Ectodermal cell (in vitro differentiated cells): ENCODE measurements around the gene PKMYT1.

Source experiments
- H3K27ac ChIP-seq: 2 replicates; pipeline ENCODE4 v1.7.0; 2013; ENCODE audit warnings: mild to moderate bottlenecking, low read depth, low read length; ENCODE audit not compliant: insufficient read depth, poor library complexity, severe bottlenecking
- H3K27me3 ChIP-seq: 2 replicates; pipeline ENCODE4 v1.7.0; 2013; ENCODE audit warnings: mild to moderate bottlenecking, low read length; ENCODE audit not compliant: insufficient read depth, control insufficient read depth, poor library complexity, severe bottlenecking
- H3K36me3 ChIP-seq: one replicate; pipeline ENCODE4 v1.7.0; 2013; ENCODE audit warnings: low read length; ENCODE audit not compliant: control insufficient read depth, insufficient read depth
- H3K4me1 ChIP-seq: one replicate; pipeline ENCODE4 v1.7.0; 2013; ENCODE audit warnings: low read length; ENCODE audit not compliant: control insufficient read depth, insufficient read depth
- H3K4me3 ChIP-seq: 2 replicates; pipeline ENCODE4 v1.7.0; 2013; ENCODE audit warnings: low read depth, low read length, control low read depth; ENCODE audit not compliant: insufficient read depth
- H3K9me3 ChIP-seq: 2 replicates; pipeline ENCODE4 v1.7.0; 2013; ENCODE audit warnings: mild to moderate bottlenecking, low read length, moderate library complexity; ENCODE audit not compliant: control insufficient read depth
- WGBS, 2 experiments: methylation state at CpG; one replicate each; pipeline ENCODE4 v1.1.7; 2013; ENCODE audit warnings: missing lambda C conversion rate in 2 of 2; 5-methylcytosine and 5-hydroxymethylcytosine counted together

The PKMYT1 gene

GRCh38 chr16:2968368-2968737 lies 11.9 kb downstream of the PKMYT1 start:
- H3K27ac ChIP-seq, result no peak overlapping the region
- WGBS, 2 experiments, result 50% methylated on average over 18 of the region's 18 CpGs
- no peaks in the 10 kb centered on the region for H3K9me3 ChIP-seq
- H3K36me3 ChIP-seq, result no peaks in the 10 kb centered on the region
- peak overlapping the region; percentile 72 for H3K4me3 ChIP-seq
- H3K27me3 ChIP-seq, result peaks cover 43% of the 10 kb centered on the region
- peaks cover 13% of the 10 kb centered on the region for H3K4me1 ChIP-seq

- no peaks in the 10 kb centered on the region for H3K9me3 ChIP-seq
- WGBS, 2 experiments, result 94 to 95% methylated on average over 33 of the region's 33 CpGs
These were observed 12.5 kb downstream of the PKMYT1 start for GRCh38 chr16:2967721-2968161.

GRCh38 chr16:2967211-2967631 lies 13.0 kb downstream of the PKMYT1 start:
- H3K27ac ChIP-seq, result no peak overlapping the region
- no peak overlapping the region for H3K4me3 ChIP-seq
- WGBS, 2 experiments, result 87 to 92% methylated on average over 51 of the region's 51 CpGs
- H3K36me3 ChIP-seq, result no peaks in the 10 kb centered on the region
- H3K27me3 ChIP-seq, result peaks cover 55% of the 10 kb centered on the region
- H3K9me3 ChIP-seq, result no peaks in the 10 kb centered on the region
- H3K4me1 ChIP-seq, result peaks cover 21% of the 10 kb centered on the region

More at GRCh38 chr16:2967721-2968161, 12.5 kb downstream of the PKMYT1 start:
- Histone ChIP-seq H3K4me3 (no peak overlapping the region), H3K4me1 (peaks cover 18% of the 10 kb centered on the region), H3K27ac (no peak overlapping the region), H3K36me3 (no peaks in the 10 kb centered on the region), H3K27me3 (peaks cover 50% of the 10 kb centered on the region)

GRCh38 chr16:2966808-2967191 lies 13.4 kb downstream of the PKMYT1 start:
- Histone ChIP-seq H3K27me3 (peaks cover 58% of the 10 kb centered on the region), H3K9me3 (no peaks in the 10 kb centered on the region)
- WGBS, 2 experiments, result 90 to 91% methylated on average over 46 of the region's 46 CpGs

DNA sequence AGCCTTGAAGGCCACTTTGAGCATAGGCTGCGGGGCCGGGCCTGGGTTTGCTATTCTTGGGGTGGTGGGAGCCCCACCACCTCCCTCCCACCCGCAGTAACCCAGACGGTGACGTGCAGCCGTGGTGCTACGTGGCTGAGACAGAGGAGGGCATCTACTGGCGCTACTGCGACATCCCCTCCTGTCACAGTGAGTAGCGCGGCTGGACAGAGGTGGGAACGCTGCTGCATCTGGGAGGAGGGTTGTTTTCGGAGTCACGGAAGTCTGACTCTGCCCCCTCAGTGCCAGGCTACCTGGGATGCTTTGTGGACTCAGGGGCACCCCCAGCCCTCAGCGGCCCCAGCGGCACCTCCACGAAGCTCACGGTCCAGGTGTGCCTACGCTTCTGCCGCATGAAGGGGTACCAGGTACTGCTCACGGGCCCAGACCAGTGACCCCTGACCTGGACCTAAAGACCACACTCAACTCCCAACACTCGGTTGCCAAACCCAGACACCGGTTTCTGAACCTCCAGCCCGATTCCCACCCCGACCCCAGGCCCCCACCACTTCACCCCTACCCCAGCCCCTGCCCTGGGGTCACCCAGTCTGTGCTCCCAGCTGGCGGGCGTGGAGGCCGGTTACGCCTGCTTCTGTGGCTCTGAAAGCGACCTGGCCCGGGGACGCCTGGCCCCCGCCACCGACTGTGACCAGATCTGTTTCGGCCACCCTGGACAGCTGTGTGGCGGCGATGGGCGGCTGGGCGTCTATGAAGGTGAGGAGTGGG lies 14.0 kb downstream of the PKMYT1 start:
- H3K27me3 ChIP-seq, result peaks cover 58% of the 10 kb centered on the region
- H3K27ac ChIP-seq, result no peak overlapping the region
- no peaks in the 10 kb centered on the region for H3K36me3 ChIP-seq
- no peaks in the 10 kb centered on the region for H3K9me3 ChIP-seq
- 94% methylated on average over 38 to 39 of the region's 39 CpGs for WGBS, 2 experiments
- H3K4me1 ChIP-seq, result peaks cover 21% of the 10 kb centered on the region
- H3K4me3 ChIP-seq, result no peak overlapping the region

More at GRCh38 chr16:2966808-2967191, 13.4 kb downstream of the PKMYT1 start:
- Histone ChIP-seq H3K4me1 (peaks cover 21% of the 10 kb centered on the region), H3K36me3 (no peaks in the 10 kb centered on the region), H3K27ac (no peak overlapping the region), H3K4me3 (no peak overlapping the region)

GRCh38 chr16:2964475-2965336 lies 15.5 kb downstream of the PKMYT1 start:
- Histone ChIP-seq H3K36me3 (no peaks in the 10 kb centered on the region), H3K4me3 (peak overlapping the region; percentile 40), H3K27me3 (peaks cover 58% of the 10 kb centered on the region), H3K27ac (no peak overlapping the region), H3K4me1 (peaks cover 13% of the 10 kb centered on the region), H3K9me3 (no peaks in the 10 kb centered on the region)
- 0 to 1% methylated on average over 68 of the region's 68 CpGs for WGBS, 2 experiments

DNA sequence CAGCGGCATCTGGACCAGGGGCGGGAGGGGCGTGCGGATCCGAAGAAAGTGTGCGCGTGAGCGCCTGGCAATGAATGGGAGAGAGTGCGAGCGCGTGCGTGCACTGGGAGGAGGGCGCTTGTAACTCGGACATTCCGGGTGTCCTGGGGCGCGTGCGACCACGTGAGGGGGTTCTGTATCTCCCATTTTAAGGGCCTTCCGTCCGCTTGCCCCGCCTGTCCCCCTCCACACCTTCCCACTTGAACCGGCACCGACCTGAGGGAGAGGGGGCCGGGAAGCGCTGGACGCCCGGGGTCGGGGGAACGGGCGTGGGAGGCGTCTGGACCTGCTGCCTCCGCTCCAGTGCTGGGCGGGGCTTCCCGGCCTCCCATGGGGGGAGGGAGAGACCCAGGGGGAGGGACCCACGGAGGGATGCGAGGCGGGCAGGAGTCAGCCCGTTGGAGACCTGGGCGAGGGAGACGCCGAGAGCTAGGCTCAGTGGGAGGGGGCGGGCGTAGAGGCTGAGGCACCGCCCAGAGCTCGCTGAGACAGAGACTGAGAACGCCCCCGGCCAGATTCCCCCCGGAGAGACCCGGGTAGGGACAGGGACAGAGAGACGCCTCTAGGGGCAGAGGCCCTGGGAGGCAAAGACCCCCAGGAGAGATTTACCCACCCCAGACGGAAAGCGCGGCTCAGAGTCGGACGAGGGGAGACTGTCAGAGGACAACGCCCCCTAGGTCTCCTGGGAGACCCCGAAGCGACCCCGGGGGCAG lies 16.3 kb downstream of the PKMYT1 start, which contains the start of gene KREMEN2:
KREMEN2 (plus strand) TSS at position 553 of the 752 bp plus-strand sequence. CDS start 246 bp downstream, outside the sequence.
- H3K27me3 ChIP-seq, result peaks cover 58% of the 10 kb centered on the region
- H3K4me3 ChIP-seq, result peak within 1 kb of the TSS; percentile 40
- no peaks in the 10 kb centered on the region for H3K36me3 ChIP-seq
- no peak within 1 kb of the TSS for H3K27ac ChIP-seq
- H3K4me1 ChIP-seq, result peaks cover 13% of the 10 kb centered on the region
- WGBS, 2 experiments, result 0 to 1% methylated on average over 60 of the region's 60 CpGs
- no peaks in the 10 kb centered on the region for H3K9me3 ChIP-seq

DNA sequence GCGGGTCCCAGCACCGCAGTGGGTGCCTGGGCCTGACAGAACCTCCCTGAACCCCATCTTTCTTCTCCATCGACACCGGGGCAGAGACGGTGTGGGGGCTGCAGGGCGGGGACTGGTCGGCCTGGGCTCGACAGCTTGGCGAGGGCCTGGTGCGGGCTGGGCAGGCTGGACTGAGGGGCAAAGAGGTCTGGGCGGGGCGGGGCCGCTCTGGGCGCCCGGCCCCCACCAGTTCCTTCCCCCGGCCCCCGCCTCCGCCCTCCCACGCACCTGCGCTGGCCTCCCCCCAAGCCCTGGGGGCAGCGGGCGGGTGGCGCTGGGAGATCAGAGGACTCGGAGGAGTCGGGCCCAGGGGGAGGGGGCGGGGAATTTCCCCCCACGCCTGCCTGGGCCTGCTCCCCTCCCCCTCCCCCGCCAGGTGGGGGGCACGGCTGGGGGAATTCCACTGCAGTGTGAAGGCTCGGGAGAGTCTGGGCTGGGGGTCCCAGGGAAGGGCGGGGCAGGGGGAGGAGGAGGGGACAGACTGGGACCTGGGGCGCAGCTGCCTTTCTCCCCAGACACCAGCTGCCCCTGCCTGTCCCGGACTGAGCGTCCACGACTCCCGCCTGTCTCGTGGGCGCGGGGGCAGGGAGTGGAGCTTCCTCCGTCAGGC lies 17.0 kb downstream of the PKMYT1 start:
- peak overlapping the region; percentile 40 for H3K4me3 ChIP-seq
- H3K36me3 ChIP-seq, result no peaks in the 10 kb centered on the region
- H3K27ac ChIP-seq, result no peak overlapping the region

GRCh38 chr16:2962334-2963073 lies 17.7 kb downstream of the PKMYT1 start:
- Histone ChIP-seq H3K27me3 (peaks cover 46% of the 10 kb centered on the region), H3K9me3 (no peaks in the 10 kb centered on the region), H3K4me1 (peaks cover 7% of the 10 kb centered on the region), H3K4me3 (peak overlapping the region; percentile 40), H3K36me3 (no peaks in the 10 kb centered on the region), H3K27ac (no peak overlapping the region)
- WGBS, 2 experiments, result 64 to 66% methylated on average over 28 of the region's 28 CpGs

More for the DNA sequence above, 17.0 kb downstream of the PKMYT1 start:
- Histone ChIP-seq H3K4me1 (peaks cover 8% of the 10 kb centered on the region), H3K9me3 (no peaks in the 10 kb centered on the region), H3K27me3 (peaks cover 53% of the 10 kb centered on the region)
- 4% methylated on average over 32 to 40 of the region's 40 CpGs for WGBS, 2 experiments
